NCI-H345 (cell line): Measurements from ENCODE around the gene EXD3.
"Not testable (repeated sequence)": the region's sequence is repeated elsewhere in the genome, so short reads cannot be mapped to it uniquely, and the experiment has no call there.

Source experiments
- DNase-seq: peaks from one replicate; lab custom pipeline; 2025; lab: John Stamatoyannopoulos, UW

The EXD3 gene

GRCh38 chr9:137339908-137340462, 83.0 kb downstream of the EXD3 start:
- not testable (repeated sequence) for DNase-seq

GRCh38 chr9:137339045-137339907, 83.7 kb downstream of the EXD3 start:
- no peak for DNase-seq

- DNase-seq: no peak
Observed at GRCh38 chr9:137336735-137337134, 86.2 kb downstream of the EXD3 start.

- DNase-seq: no peak
Observed at GRCh38 chr9:137333016-137333671, 89.8 kb downstream of the EXD3 start.

GRCh38 chr9:137331929-137332328, 91.0 kb downstream of the EXD3 start:
- no peak for DNase-seq

- no peak for DNase-seq
Observed at GRCh38 chr9:137330689-137331088, 92.3 kb downstream of the EXD3 start.

GRCh38 chr9:137329590-137329989, 93.4 kb downstream of the EXD3 start:
- not testable (repeated sequence) for DNase-seq

- DNase-seq: not testable (repeated sequence)
Observed at GRCh38 chr9:137327641-137328550, 95.1 kb downstream of the EXD3 start.

GRCh38 chr9:137326445-137327065, 96.4 kb downstream of the EXD3 start:
- DNase-seq: no peak

GRCh38 chr9:137325799-137326198, 97.2 kb downstream of the EXD3 start:
- DNase-seq: no peak

GRCh38 chr9:137325124-137325523, 97.8 kb downstream of the EXD3 start:
- no peak for DNase-seq

GRCh38 chr9:137323531-137324331, 99.2 kb downstream of the EXD3 start:
- no peak for DNase-seq

GRCh38 chr9:137321726-137322361, 101.1 kb downstream of the EXD3 start:
- DNase-seq: no peak

- no peak for DNase-seq
Observed at GRCh38 chr9:137320555-137321384, 102.2 kb downstream of the EXD3 start.

GRCh38 chr9:137319739-137320551, 103.0 kb downstream of the EXD3 start:
- no peak for DNase-seq

GRCh38 chr9:137319011-137319738, 103.8 kb downstream of the EXD3 start:
- no peak for DNase-seq

GRCh38 chr9:137318602-137319001, 104.4 kb downstream of the EXD3 start:
- DNase-seq: no peak
